Mesodermal cell (in vitro differentiated cells): ENCODE results near the gene TRAFD1.

Source experiments
- H3K27ac ChIP-seq: 2 replicates; pipeline ENCODE4 v1.7.0; 2013; ENCODE audit warnings: mild to moderate bottlenecking, low read depth, low read length, moderate library complexity; ENCODE audit not compliant: severe bottlenecking
- H3K36me3 ChIP-seq: 2 replicates; pipeline ENCODE4 v1.7.1; 2013; ENCODE audit warnings: mild to moderate bottlenecking, low read length, moderate library complexity; ENCODE audit not compliant: control insufficient read depth, insufficient read depth
- H3K4me1 ChIP-seq: one replicate; pipeline ENCODE4 v1.7.1; 2013; ENCODE audit warnings: mild to moderate bottlenecking, low read length; ENCODE audit not compliant: insufficient read depth, control insufficient read depth, poor library complexity, severe bottlenecking
- H3K4me3 ChIP-seq: 2 replicates; pipeline ENCODE4 v1.7.0; 2013; ENCODE audit warnings: low read length, control low read depth, mild to moderate bottlenecking; ENCODE audit not compliant: insufficient read depth, poor library complexity, severe bottlenecking; ENCODE audit errors: extremely low read depth
- H3K9me3 ChIP-seq: 2 replicates; pipeline ENCODE4 v1.7.1; 2013; ENCODE audit warnings: mild to moderate bottlenecking, low read length, moderate library complexity; ENCODE audit not compliant: control insufficient read depth
- WGBS, 2 experiments: methylation state at CpG; one replicate each; pipeline ENCODE4 v1.1.5; 2013; ENCODE audit warnings: missing lambda C conversion rate in 2 of 2; ENCODE audit not compliant: insufficient coverage in 2 of 2; 5-methylcytosine and 5-hydroxymethylcytosine counted together

The TRAFD1 gene

GRCh38 chr12:112179916-112180315, 54.6 kb downstream of the TRAFD1 start:
- Histone ChIP-seq H3K4me1 (no peaks in the 10 kb centered on the region), H3K4me3 (no peak overlapping the region), H3K9me3 (no peaks in the 10 kb centered on the region), H3K27ac (no peak overlapping the region), H3K36me3 (peaks cover 78% of the 10 kb centered on the region)
- whole genome bisulfite sequencing, 2 experiments: 93 to 100% methylated on average over 2 of the region's 2 CpGs

DNA sequence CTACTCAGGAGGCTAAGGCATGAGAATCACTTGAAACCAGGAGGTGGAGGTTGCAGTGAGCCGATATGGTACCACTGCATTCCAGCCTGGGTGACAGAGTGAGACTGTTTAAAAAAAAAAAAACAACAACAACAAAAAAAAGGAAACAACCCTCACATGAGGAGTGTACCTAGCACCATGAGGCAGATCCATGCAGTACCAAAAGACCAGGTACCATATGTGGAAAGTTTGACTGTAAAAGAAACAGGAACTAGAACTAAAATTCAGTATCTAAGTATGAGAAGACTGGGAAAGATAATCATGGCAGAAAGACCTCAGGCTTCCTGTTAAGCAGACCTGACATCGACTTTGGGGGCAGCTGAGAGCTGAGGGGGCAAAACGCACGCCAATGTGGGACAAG, 55.1 kb downstream of the TRAFD1 start:
- Histone ChIP-seq H3K36me3 (peaks cover 78% of the 10 kb centered on the region), H3K9me3 (no peaks in the 10 kb centered on the region)

DNA sequence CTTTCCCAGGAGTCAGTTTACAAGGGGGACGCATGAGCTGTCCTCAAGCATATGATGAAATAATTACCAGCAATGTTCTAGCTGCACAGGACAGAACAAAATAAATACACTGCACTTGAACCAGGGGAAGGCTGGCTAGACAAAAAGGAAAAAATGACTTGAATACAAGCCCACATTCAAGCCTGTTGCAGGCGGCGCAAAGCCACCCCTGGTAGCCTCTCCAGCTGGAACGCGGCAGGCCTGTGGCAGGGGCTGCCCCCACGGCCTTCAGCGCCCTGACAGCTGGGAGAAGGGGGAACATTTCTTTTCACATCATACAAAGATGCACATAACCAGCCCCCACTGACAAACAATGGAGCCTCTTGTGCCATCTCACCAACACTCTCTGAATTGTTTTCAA, 57.1 kb downstream of the TRAFD1 start:
- Histone ChIP-seq H3K9me3 (no peaks in the 10 kb centered on the region), H3K36me3 (peaks cover 72% of the 10 kb centered on the region), H3K4me1 (no peaks in the 10 kb centered on the region), H3K4me3 (no peak overlapping the region), H3K27ac (peak overlapping the region; percentile 33)
- WGBS, 2 experiments: 80% methylated on average over 3 of the region's 7 CpGs; no CpG with 5 or more reads in 1 of the 2 experiments

More for the DNA sequence above, 55.1 kb downstream of the TRAFD1 start:
- no peak overlapping the region for H3K27ac ChIP-seq
- no peaks in the 10 kb centered on the region for H3K4me1 ChIP-seq
- WGBS, 2 experiments: 90 to 96% methylated on average over 3 of the region's 4 CpGs
- no peak overlapping the region for H3K4me3 ChIP-seq

DNA sequence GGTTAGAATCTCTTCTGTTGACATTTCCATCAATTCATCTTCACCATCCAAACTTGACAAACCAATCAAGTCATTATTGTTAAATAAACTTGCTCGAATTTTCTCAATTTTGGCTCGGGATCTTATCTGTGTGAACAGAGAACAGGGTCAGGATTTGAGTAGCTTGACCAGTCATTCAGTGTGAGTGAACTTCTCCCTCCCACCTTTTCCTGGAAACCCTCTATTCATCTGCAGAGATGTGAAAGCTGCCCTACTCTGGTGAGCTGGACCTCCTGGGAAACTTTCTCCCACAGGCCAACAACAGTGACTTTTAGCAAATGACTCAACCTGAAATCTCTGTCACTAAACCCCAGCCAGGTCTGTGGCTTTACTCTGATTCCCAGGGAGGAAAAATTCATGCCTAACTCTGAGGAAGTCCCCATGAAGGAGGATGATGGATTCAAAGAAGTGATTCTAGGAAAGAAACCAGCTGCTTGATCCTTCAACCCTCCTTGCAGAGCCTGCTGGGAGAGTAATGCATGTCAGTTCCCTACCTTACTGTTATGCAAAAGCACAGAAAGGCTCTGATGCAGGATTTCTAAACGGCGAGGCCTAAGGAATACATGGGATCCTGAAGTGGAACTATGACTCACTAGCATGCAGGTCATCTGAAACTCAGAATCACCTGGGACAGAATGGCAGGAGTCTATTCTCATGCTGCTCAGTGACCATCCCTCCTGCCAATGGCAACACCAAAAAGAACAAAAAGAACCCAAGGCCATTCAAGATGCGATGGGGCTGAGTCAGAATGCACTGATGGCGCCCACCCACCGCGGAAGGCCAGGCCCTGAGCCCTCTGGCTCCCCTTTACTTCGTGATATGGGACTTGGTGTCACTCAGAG, 58.0 kb downstream of the TRAFD1 start:
- H3K4me3 ChIP-seq: no peak overlapping the region
- H3K27ac ChIP-seq: peak overlapping the region; percentile 33
- WGBS, 2 experiments: 56 to 65% methylated on average over 9 of the region's 9 CpGs
- H3K9me3 ChIP-seq: no peaks in the 10 kb centered on the region
- no peaks in the 10 kb centered on the region for H3K4me1 ChIP-seq
- peaks cover 66% of the 10 kb centered on the region for H3K36me3 ChIP-seq

GRCh38 chr12:112184056-112184887, 58.9 kb downstream of the TRAFD1 start:
- WGBS, 2 experiments: 96% methylated on average over 40 to 45 of the region's 46 CpGs
- no peak overlapping the region for H3K4me3 ChIP-seq
- no peaks in the 10 kb centered on the region for H3K4me1 ChIP-seq
- H3K36me3 ChIP-seq: peaks cover 66% of the 10 kb centered on the region
- no peak overlapping the region for H3K27ac ChIP-seq
- H3K9me3 ChIP-seq: no peaks in the 10 kb centered on the region

- peaks cover 64% of the 10 kb centered on the region for H3K36me3 ChIP-seq
- no peaks in the 10 kb centered on the region for H3K4me1 ChIP-seq
- WGBS, 2 experiments: 94 to 96% methylated on average over 22 to 23 of the region's 26 CpGs
- H3K4me3 ChIP-seq: no peak overlapping the region
- no peaks in the 10 kb centered on the region for H3K9me3 ChIP-seq
- H3K27ac ChIP-seq: no peak overlapping the region
Measured at GRCh38 chr12:112185093-112185923, 59.9 kb downstream of the TRAFD1 start.

- Histone ChIP-seq H3K4me1 (peaks cover 13% of the 10 kb centered on the region), H3K4me3 (no peak overlapping the region), H3K9me3 (no peaks in the 10 kb centered on the region), H3K36me3 (peaks cover 71% of the 10 kb centered on the region), H3K27ac (no peak overlapping the region)
- WGBS, 2 experiments: 98% methylated on average over 4 to 6 of the region's 9 CpGs
Measured at GRCh38 chr12:112188130-112188830, 62.9 kb downstream of the TRAFD1 start.

- 95 to 100% methylated on average over 5 of the region's 5 CpGs for WGBS, 2 experiments
- Histone ChIP-seq H3K36me3 (peaks cover 71% of the 10 kb centered on the region), H3K27ac (no peak overlapping the region)
Measured at GRCh38 chr12:112190231-112191025, 65.1 kb downstream of the TRAFD1 start.

GRCh38 chr12:112191201-112191600, 65.8 kb downstream of the TRAFD1 start:
- Histone ChIP-seq H3K36me3 (peaks cover 74% of the 10 kb centered on the region), H3K9me3 (no peaks in the 10 kb centered on the region), H3K27ac (peak overlapping the region; percentile 88), H3K4me3 (no peak overlapping the region), H3K4me1 (peaks cover 13% of the 10 kb centered on the region)
- 72 to 83% methylated on average over 2 of the region's 2 CpGs for WGBS, 2 experiments

More at GRCh38 chr12:112190231-112191025, 65.1 kb downstream of the TRAFD1 start:
- H3K4me1 ChIP-seq: peaks cover 13% of the 10 kb centered on the region
- no peak overlapping the region for H3K4me3 ChIP-seq
- no peaks in the 10 kb centered on the region for H3K9me3 ChIP-seq
